Esophagus muscularis mucosa (tissue), 4 donors: ENCODE measurements around the gene SLC24A4. TPM values are rescaled to one million over a fixed set of nuclear protein-coding genes. Genes with fewer than 3 reads are reported as not detected.

Experiments
- DNase-seq: peaks from one replicate; pipeline ENCODE4 v3.0.0-alpha.2; 2017; ENCODE audit errors: extremely low spot score
- H3K27ac ChIP-seq, 4 donors: fragments of 200-600 bp; sonication (generic); replicated peaks in 1 of 4; 1 replicate in 3 of 4; 2 replicates in 1 of 4; pipeline ENCODE4 v1.5.1; 2016 to 2019; ENCODE audit warnings: mild to moderate bottlenecking in 1 of 4
- H3K27me3 ChIP-seq, 4 donors: fragments of 200-600 bp; sonication (generic); one replicate each; pipeline versions ENCODE4 v1.5.1 to v1.6.0; 2016 to 2019
- H3K36me3 ChIP-seq, 4 donors: fragments of 200-600 bp; sonication (generic); one replicate each; pipeline ENCODE4 v1.5.1; 2016 to 2019
- H3K4me1 ChIP-seq, 4 donors: fragments of 200-600 bp; sonication (generic); one replicate each; pipeline ENCODE4 v1.5.1; 2016 to 2019
- H3K4me3 ChIP-seq, 4 donors: fragments of 200-600 bp; sonication (generic); 1 replicate in 2 of 4; 2 replicates in 2 of 4; pipeline ENCODE4 v1.5.1; 2016 to 2019; ENCODE audit warnings: mild to moderate bottlenecking in 4 of 4, moderate library complexity in 1 of 4
- H3K9me3 ChIP-seq, 4 donors: fragments of 200-600 bp; sonication (generic); 1 replicate in 3 of 4; 2 replicates in 1 of 4; pipeline ENCODE4 v1.5.1; 2016 to 2019
- CTCF ChIP-seq, 3 experiments: fragments of 200-600 bp in 2 of 3; fragments of 450-650 bp in 1 of 3; sonication (generic) in 2 of 3; IDR thresholded peaks; one replicate each; pipeline ENCODE4 v1.5.1; 2017 to 2019; ENCODE audit warnings: antibody characterized with exemption in 3 of 3, mild to moderate bottlenecking in 2 of 3, moderate library complexity in 1 of 3
- EP300 ChIP-seq: sonication (generic); formaldehyde crosslinking; IDR thresholded peaks from one replicate; pipeline ENCODE4 v1.6.1; 2017; ENCODE audit warnings: antibody characterized with exemption
- POLR2A ChIP-seq: fragments of 450-650 bp; IDR thresholded peaks from one replicate; pipeline ENCODE4 v1.6.1; 2017; ENCODE audit warnings: antibody characterized with exemption, moderate library complexity, mild to moderate bottlenecking, low read depth
- POLR2AphosphoS5 ChIP-seq, 2 donors: sonication (generic); formaldehyde crosslinking; IDR thresholded peaks; one replicate each; pipeline ENCODE4 v1.6.1; 2017; ENCODE audit warnings: antibody characterized with exemption in 2 of 2
- WGBS: methylation state at CpG from one replicate; pipeline ENCODE4 v1.1.5; 2018; 5-methylcytosine and 5-hydroxymethylcytosine counted together
- intact Hi-C: fragments of 100-400 bp; cut with DNase I; formaldehyde crosslinking; loops from one replicate; pipeline ENCODE4 v1.15.1; 2023
- total RNA-seq, 4 donors: library from RNA; depleted of rRNA; stranded (reverse); fragments of >200 nt; gene quantifications; one replicate each; pipeline versions ENCODE4 v1.1.0 to v1.2.1, GENCODE V29; 2016

SLC24A4 gene
- total RNA-seq, 4 donors from 2014 or later, result 1.7 to 2.9 (median 2.1) TPM

- WGBS, result 91% methylated on average over 4 of the region's 8 CpGs
- intact Hi-C loops, result no loop called here
These were observed 120.8 kb downstream of the SLC24A4 start for GRCh38 chr14:92443741-92444140.

GRCh38 chr14:92446771-92447170, 123.8 kb downstream of the SLC24A4 start:
- Histone ChIP-seq H3K9me3 (peaks cover 0 to 5% (median 0%) of the 10 kb centered on the region in 4 donors), H3K36me3 (no peaks in the 10 kb centered on the region), H3K4me3 (no peak overlapping the region), H3K27me3 (no peaks in the 10 kb centered on the region), H3K27ac (no peak overlapping the region), H3K4me1 (peaks cover 0 to 11% (median 0%) of the 10 kb centered on the region in 4 donors)
- intact Hi-C loops, result no loop called here
- 82% methylated on average over 5 of the region's 5 CpGs for WGBS
- no peak for DNase-seq
- no peak for TF ChIP-seq EP300
- no peak for TF ChIP-seq POLR2A
- no peak for TF ChIP-seq POLR2AphosphoS5 (IDR thresholded peaks at IDR 0.05)
- TF ChIP-seq CTCF (IDR thresholded peaks at IDR 0.05), result no peak

More at GRCh38 chr14:92443741-92444140, 120.8 kb downstream of the SLC24A4 start:
- DNase-seq, result no peak
- no peaks in the 10 kb centered on the region for H3K36me3 ChIP-seq
- H3K9me3 ChIP-seq, result peaks cover 0 to 5% (median 0%) of the 10 kb centered on the region in 4 donors
- H3K27me3 ChIP-seq, result peaks cover 0 to 8% (median 0%) of the 10 kb centered on the region in 4 donors
- H3K4me3 ChIP-seq, result peak overlapping the region in 2 of 4 donors; percentile 7 to 22
- no peak for TF ChIP-seq CTCF (IDR thresholded peaks at IDR 0.05)
- no peak for TF ChIP-seq EP300
- TF ChIP-seq POLR2AphosphoS5 (IDR thresholded peaks at IDR 0.05), result no peak
- TF ChIP-seq POLR2A, result no peak
- H3K27ac ChIP-seq, result peak overlapping the region in 1 of 4 donors; percentile 51
- H3K4me1 ChIP-seq, result peaks cover 0 to 5% (median 0%) of the 10 kb centered on the region in 4 donors

GRCh38 chr14:92447416-92448197, 124.6 kb downstream of the SLC24A4 start:
- WGBS, result 81% methylated on average over 9 of the region's 10 CpGs
- DNase-seq, result no peak

GRCh38 chr14:92448786-92449185, 125.8 kb downstream of the SLC24A4 start:
- TF ChIP-seq POLR2AphosphoS5 (IDR thresholded peaks at IDR 0.05), result no peak
- TF ChIP-seq EP300, result no peak
- no peak for TF ChIP-seq CTCF (IDR thresholded peaks at IDR 0.05)
- no peak for TF ChIP-seq POLR2A
- 88% methylated on average over 6 of the region's 6 CpGs for WGBS

More at GRCh38 chr14:92447416-92448197, 124.6 kb downstream of the SLC24A4 start:
- TF ChIP-seq POLR2A, result no peak
- TF ChIP-seq POLR2AphosphoS5 (IDR thresholded peaks at IDR 0.05), result no peak
- TF ChIP-seq EP300, result no peak
- TF ChIP-seq CTCF (IDR thresholded peaks at IDR 0.05), result no peak
- H3K27me3 ChIP-seq, result no peaks in the 10 kb centered on the region
- peaks cover 0 to 12% (median 0%) of the 10 kb centered on the region in 4 donors for H3K4me1 ChIP-seq
- intact Hi-C loops, result no loop called here
- H3K36me3 ChIP-seq, result no peaks in the 10 kb centered on the region
- H3K27ac ChIP-seq, result no peak overlapping the region
- H3K4me3 ChIP-seq, result no peak overlapping the region
- peaks cover 0 to 5% (median 0%) of the 10 kb centered on the region in 4 donors for H3K9me3 ChIP-seq

More at GRCh38 chr14:92448786-92449185, 125.8 kb downstream of the SLC24A4 start:
- intact Hi-C loops, result no loop called here
- H3K4me1 ChIP-seq, result peaks cover 0 to 12% (median 0%) of the 10 kb centered on the region in 4 donors
- no peaks in the 10 kb centered on the region for H3K27me3 ChIP-seq
- no peak for DNase-seq
- H3K4me3 ChIP-seq, result no peak overlapping the region
- H3K9me3 ChIP-seq, result peaks cover 0 to 5% (median 0%) of the 10 kb centered on the region in 4 donors
- H3K27ac ChIP-seq, result no peak overlapping the region
- no peaks in the 10 kb centered on the region for H3K36me3 ChIP-seq
